NCI-H1417 (cell line): ENCODE data around the gene SNX8.
A peak's percentile ranks its signal among the peaks of the same experiment; 100 is the strongest.

Source experiments
- DNase-seq, 3 experiments: peaks; one replicate each; lab custom pipeline; 2025; lab: John Stamatoyannopoulos, UW

The SNX8 gene

GRCh38 chr7:2261611-2262010, 52.6 kb downstream of the SNX8 start:
- no peak for DNase-seq

DNA sequence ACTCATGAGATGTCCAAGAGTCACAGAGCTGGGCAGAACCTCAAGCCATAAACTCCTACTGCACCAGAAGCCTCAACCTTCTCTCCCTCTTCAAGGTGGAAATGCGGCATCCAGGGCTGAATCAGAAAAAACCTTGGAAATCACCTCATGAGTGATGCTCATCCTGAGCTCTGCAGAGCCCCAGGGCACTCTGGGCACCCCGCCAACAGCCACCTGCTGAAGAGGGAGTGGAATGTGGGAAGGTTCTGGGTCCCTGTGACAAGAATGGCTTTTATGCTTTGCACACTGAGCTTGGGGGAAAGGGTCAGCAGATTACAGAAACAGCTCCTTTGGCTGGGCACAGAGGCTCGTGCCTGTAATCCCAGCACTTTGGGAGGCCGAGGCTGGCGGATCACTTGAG, 53.4 kb downstream of the SNX8 start:
- peak; percentile 30 to 80 (median 60) for DNase-seq

DNA sequence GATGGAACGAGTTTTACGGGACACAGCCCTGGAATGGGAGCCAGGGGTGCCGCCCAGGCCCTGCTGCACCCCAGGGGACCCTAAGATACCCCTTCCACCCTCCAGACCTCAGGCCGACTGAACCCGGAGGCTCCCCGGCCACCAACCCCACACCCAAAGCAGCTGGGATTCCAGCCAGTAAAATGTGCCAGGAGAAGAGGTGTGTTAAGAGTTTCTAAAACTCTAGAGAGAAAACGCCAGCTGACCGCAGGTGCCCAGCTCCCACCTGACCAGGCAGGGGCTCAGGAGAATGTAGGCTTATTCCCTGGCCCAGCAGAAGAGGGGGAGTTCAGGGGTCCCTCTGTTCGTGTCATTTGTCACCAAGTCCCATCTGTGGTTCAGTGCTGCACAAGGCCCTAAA, 54.8 kb downstream of the SNX8 start:
- no peak for DNase-seq

- DNase-seq: no peak
Measured at GRCh38 chr7:2258661-2259365, 55.4 kb downstream of the SNX8 start.

- DNase-seq: no peak
Measured at GRCh38 chr7:2257651-2258050, 56.6 kb downstream of the SNX8 start.

DNA sequence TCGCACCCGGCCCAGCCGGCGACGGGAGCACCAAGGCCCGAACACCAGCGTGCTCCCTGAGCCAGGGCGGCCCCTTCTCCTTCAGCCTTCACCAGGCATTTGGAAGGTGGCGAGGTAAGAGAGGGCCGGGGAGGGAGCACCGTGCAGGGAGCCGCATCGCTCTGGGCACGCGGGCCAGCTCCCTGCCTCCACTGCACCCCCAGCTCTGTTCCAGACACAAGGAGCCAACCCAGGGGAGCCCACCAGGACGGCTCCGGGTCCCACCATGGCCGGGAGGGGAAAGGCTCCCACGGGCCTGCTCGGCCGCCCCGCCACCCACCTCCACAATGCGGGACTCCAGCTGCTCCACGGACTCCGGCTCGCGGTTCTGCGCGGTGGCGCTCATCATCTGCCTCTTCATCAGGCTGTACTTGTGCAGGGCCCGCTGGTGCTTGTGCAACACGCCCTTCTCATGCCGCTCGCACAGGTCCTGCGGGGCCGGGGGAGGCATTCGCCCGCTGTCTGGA, 57.1 kb downstream of the SNX8 start:
- DNase-seq: no peak

DNA sequence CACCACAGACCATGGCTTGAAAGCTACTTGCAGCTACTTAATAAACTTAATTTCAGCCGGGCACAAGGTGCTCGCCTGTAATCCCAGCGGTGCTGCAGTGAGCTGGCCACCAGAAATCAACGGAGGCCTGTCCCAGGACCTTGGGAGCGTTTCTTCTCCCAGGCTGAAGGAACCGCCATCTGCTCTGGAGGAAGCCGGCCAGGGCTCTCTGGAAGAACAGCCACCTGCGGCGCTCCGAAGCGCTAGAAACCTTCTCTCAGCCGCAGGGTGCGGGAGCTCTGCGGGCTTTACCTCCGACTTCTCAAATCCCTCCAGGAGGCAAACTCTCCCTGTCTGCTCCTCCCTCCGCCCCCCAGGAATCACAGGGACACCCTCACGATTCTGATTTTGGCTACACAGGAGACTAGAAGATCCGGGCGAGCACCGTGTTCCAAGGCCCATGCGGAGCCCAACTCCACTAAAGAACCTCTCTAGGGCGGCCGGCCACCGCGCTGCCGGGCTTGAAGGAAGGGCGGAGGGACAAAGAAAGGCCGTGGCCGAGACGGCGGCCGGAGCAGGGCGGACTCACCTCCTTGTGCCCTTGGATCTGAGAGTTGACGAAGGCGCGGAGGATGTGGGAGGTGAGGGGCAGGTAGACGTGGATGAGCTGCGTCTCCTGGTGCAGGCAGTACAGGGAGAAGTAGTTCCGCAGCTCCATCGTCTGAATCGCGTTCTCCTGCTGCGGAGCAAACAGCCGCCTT, 57.8 kb downstream of the SNX8 start:
- no peak for DNase-seq

DNA sequence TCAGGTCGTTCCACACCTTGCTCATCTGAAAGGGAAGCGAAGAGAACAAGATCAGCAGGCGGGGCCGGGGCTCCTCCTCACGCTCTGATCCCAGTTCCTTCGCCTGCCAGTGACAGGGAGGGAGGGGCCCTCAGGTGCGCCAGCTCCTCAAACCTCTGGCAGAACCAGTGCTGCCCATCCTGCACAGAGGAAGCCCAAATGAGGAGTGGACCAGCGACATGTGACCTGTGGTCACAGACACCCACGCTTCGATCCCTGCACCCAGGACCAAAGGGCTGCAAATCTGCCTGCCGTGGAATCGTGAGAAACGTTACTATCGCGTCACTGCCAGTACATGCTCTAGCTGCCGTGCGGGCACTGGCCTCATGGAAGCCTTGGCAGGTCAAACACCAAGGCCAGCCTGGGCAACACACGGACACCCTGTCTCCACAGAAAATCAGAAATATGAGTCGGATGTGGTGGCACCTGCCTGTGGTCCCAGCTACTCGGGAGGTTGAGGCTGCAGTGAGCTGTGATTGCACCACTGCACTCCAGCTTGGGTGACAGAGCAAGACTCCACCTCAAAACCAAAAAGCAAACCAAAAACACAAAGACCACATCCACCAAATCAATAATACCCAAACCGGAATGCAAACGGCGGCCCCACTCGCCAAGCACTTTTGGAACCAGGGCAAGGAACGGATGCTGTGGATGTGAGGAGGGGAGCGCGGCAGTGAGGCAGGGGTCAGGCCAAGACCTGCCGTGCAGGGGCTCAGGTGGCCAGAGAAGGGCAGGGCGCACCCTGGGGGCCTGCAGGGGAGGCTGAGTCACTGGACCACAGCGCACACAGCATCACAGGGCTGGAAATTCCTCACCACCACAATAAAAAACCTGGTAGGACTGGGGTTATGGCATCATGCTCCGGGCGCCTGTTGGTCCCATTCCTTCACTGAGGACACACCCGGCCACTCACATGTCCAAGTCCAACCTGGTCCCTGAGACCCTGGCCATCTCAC, 58.8 kb downstream of the SNX8 start:
- no peak for DNase-seq

DNA sequence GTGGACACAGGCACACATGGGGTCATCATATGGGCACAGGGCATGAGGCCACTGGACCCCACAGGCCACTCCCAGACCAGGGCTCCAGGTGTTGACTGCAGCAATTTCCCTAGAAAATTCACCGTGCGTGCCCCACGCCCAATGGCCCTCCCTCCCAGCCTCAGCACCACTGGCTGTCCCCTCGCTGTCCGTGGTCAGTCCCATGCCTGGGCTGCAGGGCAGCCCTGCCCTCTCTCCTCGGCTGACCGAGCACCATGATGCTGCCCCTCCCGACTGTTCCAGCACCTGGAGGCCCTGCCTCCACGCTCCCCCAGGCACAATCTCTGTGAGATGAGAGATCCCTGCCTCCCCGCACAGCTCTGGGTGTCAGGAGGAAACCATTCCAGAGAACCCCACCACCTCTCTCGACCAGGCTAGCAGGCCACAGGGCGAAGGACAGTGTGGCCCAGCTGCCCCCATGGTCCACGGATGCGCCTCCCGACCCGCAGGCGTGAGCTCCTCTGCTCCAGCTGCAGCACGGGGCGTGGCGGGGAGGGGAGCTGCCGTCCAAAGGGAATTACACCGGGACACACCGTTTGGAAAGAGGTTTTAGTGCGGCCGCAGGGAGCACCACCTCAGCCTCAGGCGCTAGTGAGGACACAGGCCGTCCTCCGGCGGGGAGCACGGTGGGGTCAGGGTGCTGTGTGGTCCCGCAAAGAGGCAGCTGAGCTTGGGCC, 59.7 kb downstream of the SNX8 start:
- no peak for DNase-seq

DNA sequence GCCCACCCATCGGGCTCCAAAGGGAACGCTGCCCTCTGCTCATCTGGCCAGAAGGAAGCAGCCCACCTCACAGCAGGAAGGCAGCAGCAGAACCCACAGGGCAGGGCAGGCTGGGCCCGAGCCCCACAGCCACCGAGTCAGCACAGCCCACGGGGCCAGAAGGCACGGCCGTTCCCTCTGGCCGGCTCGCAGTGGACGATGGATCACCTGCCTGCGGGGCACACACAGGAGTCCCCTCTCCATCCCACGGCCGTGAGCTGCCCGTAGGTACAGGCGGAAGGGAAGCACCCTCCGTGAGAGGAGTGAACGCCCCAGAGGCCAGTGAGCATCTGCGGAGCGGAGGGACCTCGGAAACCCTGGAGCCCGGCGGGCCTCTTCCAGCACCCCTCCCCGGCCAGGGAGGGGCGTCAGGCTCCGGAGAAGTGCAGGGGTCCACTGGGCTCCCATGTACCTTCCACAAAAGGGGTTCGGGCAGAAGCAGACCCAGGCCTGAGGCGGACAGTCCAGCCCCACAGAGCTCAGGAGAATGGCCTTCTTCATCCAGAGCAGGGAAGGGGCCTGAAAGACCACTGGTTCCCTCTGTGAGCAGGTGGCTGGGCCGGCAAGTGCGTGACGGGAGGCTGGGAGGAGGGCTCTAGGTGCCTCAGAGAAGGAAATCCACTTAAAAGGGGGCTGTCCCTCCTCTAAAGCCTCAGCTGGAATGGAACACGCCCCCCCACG, 60.6 kb downstream of the SNX8 start:
- DNase-seq: no peak

DNA sequence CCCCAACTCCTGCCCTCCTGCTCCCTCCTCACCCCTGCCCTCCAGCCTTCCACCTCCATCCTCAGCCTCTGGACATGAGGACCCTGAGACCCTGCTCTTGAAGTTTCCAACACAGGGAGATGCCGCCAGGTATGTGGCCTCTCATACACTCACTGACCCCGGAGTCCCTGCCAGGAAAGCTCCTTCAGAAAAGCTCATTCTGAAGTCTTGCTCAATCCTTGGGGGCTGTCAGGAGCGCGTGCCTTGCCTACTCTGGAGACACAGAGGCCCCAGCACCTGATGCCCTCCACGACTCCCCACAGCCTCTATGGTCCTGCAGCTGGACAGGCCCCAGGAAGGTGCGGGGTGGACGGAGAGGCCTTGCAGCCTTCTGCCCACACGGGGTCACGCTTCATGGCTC, 61.2 kb downstream of the SNX8 start:
- no peak for DNase-seq

- no peak for DNase-seq
Measured at GRCh38 chr7:2251841-2252771, 62.1 kb downstream of the SNX8 start.

DNA sequence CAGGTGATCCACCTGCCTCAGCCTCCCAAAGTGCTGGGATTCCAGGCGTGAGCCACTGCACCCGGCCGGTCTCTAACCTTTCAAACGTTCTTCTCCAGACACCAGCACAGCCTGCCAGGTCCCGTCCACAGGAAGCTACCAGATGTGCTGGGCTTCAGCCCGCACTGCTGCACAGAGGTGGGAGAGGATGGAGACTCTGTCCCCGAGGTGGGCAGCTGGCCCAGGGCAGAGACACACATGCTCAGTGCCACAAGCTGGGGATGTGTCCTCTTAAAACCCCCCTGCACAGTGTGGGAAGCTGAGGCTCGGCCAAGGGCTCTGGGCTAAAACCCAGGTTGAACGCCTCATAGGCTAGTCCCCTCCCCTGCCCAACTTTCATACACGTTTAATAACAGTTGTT, 62.9 kb downstream of the SNX8 start:
- DNase-seq: no peak

GRCh38 chr7:2249744-2250323, 64.4 kb downstream of the SNX8 start:
- DNase-seq: no peak

DNA sequence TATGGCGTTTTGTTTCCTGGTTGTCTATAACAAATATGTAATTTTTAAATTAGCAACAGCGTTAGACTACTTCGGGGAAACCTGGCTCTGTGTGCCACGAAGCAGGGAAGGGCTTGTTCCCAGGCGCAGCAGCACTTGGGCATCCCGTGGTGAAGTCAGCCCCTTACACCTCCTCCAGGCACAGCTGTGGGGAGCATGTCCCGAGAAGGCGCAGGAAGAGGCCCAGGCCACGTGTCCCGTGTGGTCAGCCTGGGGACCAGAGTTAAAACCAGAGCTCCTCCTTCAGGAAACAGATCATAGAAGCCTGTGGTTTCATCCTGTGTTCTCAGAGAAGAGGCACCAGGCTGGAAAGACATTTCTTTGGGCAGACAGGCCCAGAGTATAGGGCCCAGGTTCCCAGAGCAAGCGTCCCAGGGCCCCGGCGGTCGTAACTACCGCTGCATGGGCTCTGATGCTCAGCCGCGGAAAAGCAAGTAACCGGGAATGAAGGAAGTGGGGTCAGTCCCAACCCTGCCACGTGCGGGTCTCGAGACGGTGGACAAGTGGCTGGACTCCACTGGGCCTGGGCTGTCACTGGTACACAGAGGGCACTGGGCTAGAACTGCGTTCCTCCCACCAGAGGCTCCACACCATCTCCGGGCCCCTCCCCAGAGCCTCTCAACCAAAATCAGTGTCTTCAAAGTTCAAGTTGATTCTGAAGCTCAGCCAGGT, 65.1 kb downstream of the SNX8 start:
- no peak for DNase-seq

GRCh38 chr7:2247141-2247995, 66.9 kb downstream of the SNX8 start:
- DNase-seq: peak in 1 of 3 experiments; percentile 4

- no peak for DNase-seq
Measured at GRCh38 chr7:2245883-2246675, 68.2 kb downstream of the SNX8 start.
